Smooth muscle cell of trachea (primary cell): ENCODE measurements around the gene SYDE1. TPM values are rescaled to one million over a fixed set of nuclear protein-coding genes. Genes with fewer than 3 reads are reported as not detected.

ENCODE experiments used
- total RNA-seq: library from RNA; depleted of rRNA; stranded (reverse); fragments of >200 nt; gene quantifications from 2 replicates; pipeline ENCODE4 v1.2.1, GENCODE V29; 2014

Gene SYDE1, protein sequence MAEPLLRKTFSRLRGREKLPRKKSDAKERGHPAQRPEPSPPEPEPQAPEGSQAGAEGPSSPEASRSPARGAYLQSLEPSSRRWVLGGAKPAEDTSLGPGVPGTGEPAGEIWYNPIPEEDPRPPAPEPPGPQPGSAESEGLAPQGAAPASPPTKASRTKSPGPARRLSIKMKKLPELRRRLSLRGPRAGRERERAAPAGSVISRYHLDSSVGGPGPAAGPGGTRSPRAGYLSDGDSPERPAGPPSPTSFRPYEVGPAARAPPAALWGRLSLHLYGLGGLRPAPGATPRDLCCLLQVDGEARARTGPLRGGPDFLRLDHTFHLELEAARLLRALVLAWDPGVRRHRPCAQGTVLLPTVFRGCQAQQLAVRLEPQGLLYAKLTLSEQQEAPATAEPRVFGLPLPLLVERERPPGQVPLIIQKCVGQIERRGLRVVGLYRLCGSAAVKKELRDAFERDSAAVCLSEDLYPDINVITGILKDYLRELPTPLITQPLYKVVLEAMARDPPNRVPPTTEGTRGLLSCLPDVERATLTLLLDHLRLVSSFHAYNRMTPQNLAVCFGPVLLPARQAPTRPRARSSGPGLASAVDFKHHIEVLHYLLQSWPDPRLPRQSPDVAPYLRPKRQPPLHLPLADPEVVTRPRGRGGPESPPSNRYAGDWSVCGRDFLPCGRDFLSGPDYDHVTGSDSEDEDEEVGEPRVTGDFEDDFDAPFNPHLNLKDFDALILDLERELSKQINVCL
- 30.4 and 40.0 TPM in 2 replicates for total RNA-seq

DNA sequence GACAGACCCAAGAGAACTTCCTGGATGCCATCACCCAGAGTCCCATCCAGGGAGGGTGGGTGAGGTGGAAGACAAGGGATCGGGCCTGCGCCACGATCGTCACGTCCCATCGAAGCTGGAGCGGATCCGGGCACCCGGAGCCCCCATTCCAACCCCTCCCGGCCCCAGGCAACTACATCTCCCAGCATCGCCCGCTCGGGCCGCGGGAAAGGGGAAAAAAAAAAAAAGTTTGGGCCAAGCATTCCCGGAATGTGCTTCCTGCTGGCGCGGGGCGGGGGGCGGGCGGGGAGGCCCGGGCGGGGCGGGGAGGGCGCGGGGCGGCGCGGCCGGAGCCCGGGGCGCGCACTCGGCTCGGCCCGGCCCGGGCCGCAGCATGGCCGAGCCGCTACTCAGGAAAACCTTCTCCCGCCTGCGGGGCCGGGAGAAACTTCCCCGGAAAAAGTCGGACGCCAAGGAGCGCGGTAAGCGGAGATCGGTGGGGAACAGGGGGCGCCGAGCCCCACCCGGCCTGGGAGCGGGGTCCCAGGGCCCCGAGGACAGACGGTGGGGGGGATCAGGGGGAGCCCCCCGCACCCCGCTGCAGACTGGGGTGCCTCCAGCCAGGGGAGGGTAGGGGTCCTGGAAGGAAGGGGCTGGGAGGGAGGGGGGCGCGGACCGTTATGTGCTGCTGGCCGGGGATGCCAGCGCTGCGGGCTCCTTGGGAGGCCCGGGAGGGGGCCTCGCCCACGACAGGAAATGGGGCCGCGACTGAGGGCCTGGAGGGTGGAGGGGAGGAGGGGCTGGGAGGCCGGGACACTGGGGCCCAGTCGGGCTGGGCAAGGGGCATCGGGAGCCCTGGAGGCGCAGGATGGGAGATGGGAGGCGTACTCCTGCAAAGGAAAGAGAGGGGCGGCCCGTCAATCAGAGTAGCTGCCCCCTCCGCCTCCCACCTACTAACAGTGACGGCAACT lies at the start of gene SYDE1:
Gene SYDE1 (plus strand): TSS at position 341 of the 950 bp plus-strand sequence. CDS start 33 bp downstream, at position 374.

DNA sequence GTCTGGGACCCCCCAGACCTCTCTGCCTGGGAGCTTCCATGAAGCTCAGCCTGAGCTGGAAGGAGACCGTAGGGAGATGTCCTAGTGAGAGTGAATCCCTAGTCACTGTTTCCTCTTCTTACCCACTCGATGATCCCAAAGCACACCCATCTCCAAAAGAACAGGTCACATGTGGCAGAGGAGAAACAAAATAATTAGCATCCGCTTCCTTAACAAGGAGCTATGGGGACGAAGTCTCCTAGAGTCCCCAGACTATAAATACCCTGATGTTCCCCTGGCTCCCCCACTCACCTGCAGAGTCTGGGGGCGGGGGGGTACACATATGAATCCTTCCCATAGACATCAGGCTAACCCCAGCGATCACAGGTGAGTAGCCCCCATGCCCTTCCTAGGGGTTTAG lies 25.3 kb upstream of the SYDE1 start, which contains the start of gene OR1I1:
Gene OR1I1 (plus strand): TSS at position 301 of the 400 bp plus-strand sequence. CDS start 4,855 bp downstream, outside the sequence.

Other genes starting within 250 kb of the SYDE1 start
- gene OR7A17, start 221.3 kb upstream of the SYDE1 start, total RNA-seq, result not detected in 2 replicates
- not detected in 2 replicates for gene OR7C2, start 165.9 kb upstream of the SYDE1 start, total RNA-seq
- gene SLC1A6, start 127.5 kb upstream of the SYDE1 start, total RNA-seq, result not detected in 2 replicates
- not detected in 2 replicates for gene CASP14, start 57.9 kb upstream of the SYDE1 start, total RNA-seq
- not detected in 2 replicates for gene OR1I1, start 25.2 kb upstream of the SYDE1 start, total RNA-seq
- gene NOTCH3, start 93.6 kb downstream of the SYDE1 start, total RNA-seq, result 13.8 and 51.1 TPM in 2 replicates
- gene EPHX3, start 125.0 kb downstream of the SYDE1 start, total RNA-seq, result 0.15 and 0.50 TPM in 2 replicates
- gene BRD4, start 225.1 kb downstream of the SYDE1 start, total RNA-seq, result 18.0 and 19.4 TPM in 2 replicates